Brain pericyte (primary cell): ENCODE measurements around the gene PTPN4.
"Not testable (repeated sequence)": the region's sequence is repeated elsewhere in the genome, so short reads cannot be mapped to it uniquely, and the experiment has no call there.

Experiments used
- DNase-seq: peaks from one replicate; pipeline ENCODE4 v3.0.0-alpha.2; 2012; ENCODE audit warnings: low read depth, low spot score

Gene PTPN4

DNA sequence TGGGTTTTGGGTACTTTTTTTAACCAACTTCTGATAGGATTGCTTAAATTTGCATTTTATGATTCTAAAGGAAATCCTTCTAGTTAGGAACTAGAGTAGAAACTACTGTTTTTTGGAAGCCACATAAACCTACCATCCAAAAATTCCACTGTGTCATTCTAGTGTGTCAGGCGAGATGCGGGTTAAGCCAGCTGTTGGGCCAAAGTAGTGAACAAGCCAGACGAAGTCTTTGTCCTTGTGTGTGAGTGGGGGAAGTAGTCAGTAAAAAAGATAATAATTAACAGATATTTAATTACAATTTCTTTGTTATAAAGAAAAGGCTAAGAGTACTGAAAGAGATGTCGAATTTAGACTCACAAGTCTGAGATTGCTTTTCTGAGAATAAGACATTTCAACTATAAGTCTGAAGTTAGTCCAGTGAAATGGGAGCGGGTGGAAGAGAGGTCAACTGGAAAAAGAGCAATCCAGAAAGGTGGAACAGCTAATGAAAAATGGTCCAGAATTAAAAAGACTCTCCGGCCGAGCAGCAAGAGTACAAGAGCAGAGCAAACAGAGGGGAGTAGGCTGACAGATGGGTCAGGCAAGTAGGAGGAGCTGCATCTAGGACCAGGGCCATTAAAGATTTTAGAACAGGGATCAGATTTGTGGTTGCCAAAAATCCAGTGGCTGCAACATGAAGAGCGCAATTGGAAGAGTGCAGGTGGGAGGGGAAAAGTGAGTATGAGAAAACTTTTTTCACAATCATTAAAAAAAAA is 254.7 kb downstream of the PTPN4 start:
- DNase-seq: no peak

DNA sequence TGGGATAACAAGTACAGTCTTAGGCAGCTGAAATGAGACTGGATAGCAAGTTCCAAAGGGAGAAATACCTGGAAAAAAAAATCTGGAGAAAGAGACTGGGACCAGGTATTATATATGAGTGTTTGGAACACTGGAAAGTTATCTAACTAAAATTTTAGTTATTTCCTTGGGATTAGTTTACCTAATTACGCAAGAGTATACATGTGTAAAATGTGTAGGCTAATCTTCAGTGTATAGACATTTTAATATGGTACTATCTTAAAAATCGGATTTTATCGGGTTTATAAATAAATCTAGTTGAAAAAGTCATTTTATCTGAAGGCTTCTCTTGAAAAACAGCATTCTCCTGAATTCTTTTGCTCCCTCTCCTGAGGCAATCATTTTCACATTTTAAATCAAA is 257.1 kb downstream of the PTPN4 start:
- no peak for DNase-seq

GRCh38 chr2:120017201-120017600 is 257.5 kb downstream of the PTPN4 start:
- DNase-seq: no peak

GRCh38 chr2:120018549-120018948 is 258.8 kb downstream of the PTPN4 start:
- DNase-seq: no peak

- DNase-seq: no peak
Measured at GRCh38 chr2:120020554-120020953, 260.8 kb downstream of the PTPN4 start.

GRCh38 chr2:120022505-120022904 is 262.8 kb downstream of the PTPN4 start:
- not testable (repeated sequence) for DNase-seq

GRCh38 chr2:120026890-120027289 is 267.2 kb downstream of the PTPN4 start:
- DNase-seq: no peak

DNA sequence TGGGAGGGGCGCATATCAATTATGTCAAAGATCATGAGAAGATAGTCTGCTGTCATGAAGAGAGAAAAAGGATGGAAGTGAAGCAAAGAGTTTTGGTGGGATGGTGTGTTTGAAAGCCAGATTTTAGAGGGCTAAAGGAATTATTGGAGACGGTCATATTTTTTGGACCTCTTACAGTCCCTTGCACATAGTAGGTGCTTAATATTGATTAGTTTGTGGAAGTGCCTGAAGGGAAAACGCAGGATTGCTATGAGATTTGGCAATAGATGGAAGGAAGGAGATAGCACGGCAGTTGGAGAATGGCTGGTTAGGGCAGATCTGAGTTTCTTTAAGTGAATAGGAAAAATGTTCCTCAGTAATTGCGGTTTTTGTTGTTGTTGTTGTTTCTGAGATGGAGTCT is 269.1 kb downstream of the PTPN4 start:
- DNase-seq: no peak

GRCh38 chr2:120029672-120030640 is 270.2 kb downstream of the PTPN4 start:
- DNase-seq: no peak

DNA sequence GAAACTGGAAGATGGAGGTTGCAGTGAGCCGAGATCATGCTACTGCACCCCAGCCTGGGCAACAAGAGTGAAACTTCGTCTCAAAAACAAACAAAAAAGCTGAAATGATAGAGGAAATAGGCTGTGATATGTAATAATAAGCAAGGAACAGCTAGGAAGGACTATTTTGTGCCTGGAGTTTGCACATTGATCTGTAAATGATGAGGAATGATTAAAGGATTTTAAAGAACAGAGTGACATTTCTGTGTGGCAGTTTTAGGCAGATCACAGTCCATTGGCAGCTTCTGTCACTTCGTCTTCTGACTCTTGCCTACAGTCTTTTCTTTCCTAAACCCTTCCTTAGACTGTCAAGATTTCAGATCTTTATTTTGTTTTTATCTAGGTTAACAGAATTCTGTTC is 272.6 kb downstream of the PTPN4 start:
- no peak for DNase-seq
